Measurements from ENCODE around the gene LRRC26.

- TF ChIP-seq, protein P1, sequence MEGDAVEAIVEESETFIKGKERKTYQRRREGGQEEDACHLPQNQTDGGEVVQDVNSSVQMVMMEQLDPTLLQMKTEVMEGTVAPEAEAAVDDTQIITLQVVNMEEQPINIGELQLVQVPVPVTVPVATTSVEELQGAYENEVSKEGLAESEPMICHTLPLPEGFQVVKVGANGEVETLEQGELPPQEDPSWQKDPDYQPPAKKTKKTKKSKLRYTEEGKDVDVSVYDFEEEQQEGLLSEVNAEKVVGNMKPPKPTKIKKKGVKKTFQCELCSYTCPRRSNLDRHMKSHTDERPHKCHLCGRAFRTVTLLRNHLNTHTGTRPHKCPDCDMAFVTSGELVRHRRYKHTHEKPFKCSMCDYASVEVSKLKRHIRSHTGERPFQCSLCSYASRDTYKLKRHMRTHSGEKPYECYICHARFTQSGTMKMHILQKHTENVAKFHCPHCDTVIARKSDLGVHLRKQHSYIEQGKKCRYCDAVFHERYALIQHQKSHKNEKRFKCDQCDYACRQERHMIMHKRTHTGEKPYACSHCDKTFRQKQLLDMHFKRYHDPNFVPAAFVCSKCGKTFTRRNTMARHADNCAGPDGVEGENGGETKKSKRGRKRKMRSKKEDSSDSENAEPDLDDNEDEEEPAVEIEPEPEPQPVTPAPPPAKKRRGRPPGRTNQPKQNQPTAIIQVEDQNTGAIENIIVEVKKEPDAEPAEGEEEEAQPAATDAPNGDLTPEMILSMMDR (IDR thresholded peaks at IDR 0.05) = no peak
- TF ChIP-seq POLR2A (IDR thresholded peaks at IDR 0.05) (no peak), POLR2AphosphoS5 (IDR thresholded peaks at IDR 0.05) (no peak), EP300 (IDR thresholded peaks at IDR 0.05) (no peak)
These were observed 31.7 kb downstream of the LRRC26 start for GRCh38 chr9:137138058-137138721.

Data from stomach (tissue), 4 donors.